GM21529 (cell line): Measurements from ENCODE around the gene ZBTB20.

Experiments
- ATAC-seq: cut with Tn5 transposase; IDR thresholded peaks from one replicate; pipeline ENCODE4 v1.9.1; 2021; ENCODE audit not compliant: unreplicated experiment

Gene ZBTB20

DNA sequence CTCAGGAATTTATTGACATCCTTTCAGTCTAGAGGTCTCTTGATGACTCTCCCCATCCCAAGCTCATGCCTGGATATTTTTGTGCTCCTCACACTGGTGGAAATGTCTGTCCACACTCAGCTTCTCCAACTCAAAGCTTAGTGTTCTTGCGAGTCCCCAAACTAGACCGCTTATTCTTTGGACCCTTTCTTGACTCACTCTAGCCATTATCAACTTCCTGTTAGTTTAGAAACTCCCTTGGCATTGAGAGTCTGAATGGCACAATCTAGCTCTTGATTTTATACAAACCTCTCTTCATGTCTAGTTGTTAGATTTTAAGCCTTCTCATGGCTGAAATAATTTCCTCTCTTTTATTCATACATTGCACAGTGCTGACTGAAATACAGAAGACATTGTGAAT is 833.7 kb downstream of the ZBTB20 start:
- ATAC-seq: no peak

DNA sequence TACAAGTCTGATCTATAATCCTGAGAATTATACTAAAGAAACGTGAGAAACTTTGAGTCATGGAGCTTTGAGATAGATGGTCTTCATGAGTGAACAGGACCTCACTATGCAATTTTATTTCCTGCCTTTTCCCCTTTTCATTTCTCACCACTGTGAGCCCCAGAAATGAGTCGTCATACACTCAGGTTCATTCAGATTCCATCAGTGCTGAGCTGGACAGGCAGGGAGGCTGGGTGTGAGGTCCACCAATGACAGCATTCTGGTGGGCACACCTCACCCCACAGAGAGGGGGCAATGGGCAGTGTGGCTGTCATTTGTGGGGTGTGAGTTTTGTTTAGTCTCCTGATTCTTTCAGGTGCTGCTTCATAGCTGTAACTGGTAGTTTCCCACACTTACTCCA is 836.4 kb downstream of the ZBTB20 start:
- ATAC-seq: no peak

DNA sequence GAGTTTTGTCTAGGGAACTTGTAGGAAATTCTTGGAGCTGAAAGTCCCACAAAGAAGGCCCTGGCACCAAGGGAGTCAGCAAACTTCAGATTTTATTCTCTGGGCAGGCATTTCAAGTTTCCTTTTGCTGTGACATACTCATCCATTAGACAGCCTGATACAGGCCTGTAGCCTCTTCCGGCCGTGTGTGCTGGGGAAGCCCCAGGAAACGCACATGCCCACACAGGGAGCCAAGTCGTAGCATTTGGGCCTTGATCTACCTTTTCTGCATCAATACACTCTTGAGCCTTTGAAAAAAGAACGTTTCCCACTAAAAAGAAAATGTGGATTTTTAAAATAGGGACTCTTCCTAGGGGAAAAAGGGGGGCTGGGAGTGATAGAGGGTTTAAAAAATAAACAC is 838.3 kb downstream of the ZBTB20 start:
- peak; percentile 90 for ATAC-seq

DNA sequence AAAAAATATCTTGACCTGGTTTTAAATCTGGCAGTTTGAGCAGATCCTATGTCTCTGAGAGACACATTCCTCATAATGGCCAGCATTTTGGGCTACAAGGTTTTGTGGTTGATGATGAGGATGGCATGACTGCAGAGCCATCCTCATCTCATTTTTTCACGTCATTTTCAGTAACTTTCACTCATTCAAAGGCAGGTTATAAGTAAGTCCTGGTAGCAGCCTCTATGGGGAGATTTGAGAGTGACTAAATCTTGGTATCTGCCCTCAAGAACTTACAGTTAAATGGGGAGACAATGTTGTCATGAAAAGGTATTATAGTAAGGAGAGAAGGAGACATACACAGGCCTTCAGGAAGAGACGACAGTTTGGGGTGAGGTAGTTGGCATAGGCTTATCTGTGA is 838.7 kb downstream of the ZBTB20 start:
- peak; percentile 29 for ATAC-seq

DNA sequence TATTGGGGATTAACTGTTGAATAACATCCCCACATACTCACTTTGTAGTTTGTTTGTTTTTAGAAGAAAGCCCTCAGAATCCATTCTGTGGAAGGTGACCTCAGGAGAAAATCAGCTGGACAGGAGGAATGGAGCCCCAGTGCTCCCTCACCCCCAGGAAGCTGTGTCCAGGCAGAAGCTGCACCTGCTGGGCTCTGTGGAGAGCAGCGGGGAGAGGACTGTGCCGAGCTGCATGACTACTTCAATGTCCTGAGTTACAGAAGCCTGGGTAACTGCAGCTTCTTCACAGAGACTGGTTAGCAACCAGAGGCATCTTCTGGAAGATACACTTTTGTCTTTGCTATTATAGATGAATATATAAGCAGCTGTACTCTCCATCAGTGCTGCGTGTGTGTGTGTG is 839.3 kb downstream of the ZBTB20 start:
- ATAC-seq: no peak

DNA sequence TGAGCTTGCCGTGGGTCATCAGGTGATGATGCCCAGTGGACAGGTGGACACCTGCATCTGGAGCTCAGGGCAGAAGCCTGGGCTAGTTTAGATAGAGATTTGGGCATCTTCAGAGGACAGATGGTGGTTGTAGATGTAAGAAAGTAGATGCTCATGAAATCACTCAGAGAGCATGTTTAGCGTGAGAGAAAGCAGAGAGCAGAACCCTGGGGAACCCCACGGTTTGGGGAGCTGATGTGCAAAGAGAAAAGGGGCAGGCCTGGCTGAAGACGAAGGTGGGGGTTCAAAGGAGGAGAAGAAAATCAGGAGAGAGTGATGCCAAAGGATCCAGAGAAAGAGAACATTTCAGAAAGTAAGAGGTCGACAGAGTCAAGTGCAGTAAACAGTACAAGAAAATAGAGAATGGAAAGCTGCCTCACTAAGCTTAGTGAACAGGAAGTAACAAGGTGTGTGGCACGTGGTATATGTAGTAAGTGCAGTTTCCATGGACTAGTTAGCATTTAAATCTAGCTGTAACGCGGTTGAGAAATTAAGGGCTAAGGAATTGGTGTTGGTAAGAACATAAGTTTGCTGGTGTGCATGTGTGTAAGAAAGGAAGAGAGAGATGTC is 839.8 kb downstream of the ZBTB20 start:
- peak; percentile 42 for ATAC-seq

DNA sequence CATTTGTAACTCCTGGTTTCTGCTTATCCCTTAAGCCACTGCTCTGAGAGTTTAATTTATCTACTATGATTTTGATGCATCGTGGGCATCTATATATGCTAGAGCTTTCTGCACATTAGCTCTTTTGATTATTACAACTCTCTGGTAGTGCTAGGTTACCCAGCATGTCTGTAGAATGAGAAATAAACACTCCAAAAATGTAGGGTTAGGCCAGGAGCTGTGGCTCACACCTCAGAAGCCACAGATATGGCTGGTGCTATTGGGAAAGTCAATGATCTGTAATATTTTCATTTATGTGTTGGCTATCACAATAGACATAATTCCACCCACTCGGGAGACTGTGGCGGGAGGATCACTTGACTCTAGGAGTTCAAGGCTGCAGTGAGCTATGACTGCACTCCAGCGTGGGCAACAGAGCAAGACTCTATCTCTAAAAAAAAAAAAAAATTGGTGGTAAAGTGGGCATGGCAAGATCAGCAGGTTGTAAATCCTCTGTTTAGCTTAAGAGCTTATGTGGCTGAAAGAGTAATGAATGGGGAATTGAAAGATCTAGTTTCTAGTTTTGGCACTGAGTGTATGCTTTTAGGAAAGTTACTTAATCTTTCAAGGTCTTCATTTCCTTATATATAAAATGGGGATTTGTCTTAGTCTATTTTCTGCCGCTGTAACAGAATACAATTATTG is 847.0 kb downstream of the ZBTB20 start:
- ATAC-seq: peak; percentile 52

DNA sequence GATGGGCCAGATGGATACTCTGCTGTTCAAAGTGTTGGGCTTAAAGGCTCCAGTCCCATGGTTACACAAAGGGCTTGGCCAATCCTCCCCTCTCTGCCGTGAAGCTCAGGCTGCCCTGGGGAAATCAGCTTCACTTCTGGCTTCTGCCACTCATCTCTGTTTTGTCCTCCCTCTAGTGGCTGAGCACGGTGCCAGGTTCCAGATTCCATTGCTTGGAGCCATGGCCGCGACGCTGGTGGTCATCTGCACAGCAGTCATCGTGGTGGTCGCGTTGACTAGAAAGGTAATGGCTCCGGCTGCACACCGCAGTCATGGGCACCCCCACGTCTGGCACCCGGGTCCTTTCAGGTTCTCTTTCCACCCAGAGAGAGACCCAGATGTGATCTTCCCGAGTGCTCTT is 847.7 kb downstream of the ZBTB20 start:
- no peak for ATAC-seq

DNA sequence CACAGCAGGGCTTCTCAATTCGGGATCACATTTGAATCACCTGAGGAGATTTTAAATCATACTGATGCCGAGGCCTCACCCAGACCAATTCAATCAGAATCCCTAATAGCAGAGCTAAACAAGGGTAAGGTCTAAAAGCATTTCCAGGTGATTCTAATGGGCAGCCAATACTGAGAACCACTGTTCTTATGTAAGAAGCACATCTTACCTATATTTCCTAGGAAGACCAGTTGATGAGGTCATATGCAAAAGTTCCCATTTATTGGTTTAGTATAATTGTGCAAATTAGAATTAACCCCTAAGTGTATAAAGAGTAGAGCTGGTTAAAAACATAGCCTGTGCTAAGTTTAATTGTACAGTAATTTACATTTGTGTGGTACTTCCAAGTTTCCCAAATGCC is 851.1 kb downstream of the ZBTB20 start:
- no peak for ATAC-seq

DNA sequence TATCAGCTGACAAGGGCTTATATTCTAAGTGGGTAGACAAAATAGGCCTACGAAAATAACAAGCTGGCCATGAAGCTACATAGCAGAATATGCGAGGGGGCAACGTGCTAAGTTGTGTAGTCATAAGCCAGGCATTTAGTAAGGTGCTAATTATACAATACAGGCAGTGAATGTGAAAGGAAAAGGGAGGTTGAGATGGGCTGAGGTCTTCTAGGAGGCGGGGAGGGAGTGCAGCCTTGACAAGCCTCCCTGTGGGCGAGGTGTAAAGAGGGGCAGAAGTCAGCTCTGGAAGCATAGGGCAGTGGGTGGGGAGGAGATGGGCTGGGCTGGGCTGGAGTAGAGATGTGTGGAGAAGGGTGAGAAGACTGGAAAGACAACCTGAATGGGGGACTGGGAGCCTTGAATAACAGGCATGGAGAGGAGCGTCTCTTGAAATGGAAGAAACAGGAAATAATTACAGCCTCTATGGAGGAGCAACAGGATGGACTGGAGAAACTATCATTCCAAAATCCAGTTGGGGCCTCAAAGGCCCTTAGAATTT is 852.1 kb downstream of the ZBTB20 start:
- ATAC-seq: no peak

DNA sequence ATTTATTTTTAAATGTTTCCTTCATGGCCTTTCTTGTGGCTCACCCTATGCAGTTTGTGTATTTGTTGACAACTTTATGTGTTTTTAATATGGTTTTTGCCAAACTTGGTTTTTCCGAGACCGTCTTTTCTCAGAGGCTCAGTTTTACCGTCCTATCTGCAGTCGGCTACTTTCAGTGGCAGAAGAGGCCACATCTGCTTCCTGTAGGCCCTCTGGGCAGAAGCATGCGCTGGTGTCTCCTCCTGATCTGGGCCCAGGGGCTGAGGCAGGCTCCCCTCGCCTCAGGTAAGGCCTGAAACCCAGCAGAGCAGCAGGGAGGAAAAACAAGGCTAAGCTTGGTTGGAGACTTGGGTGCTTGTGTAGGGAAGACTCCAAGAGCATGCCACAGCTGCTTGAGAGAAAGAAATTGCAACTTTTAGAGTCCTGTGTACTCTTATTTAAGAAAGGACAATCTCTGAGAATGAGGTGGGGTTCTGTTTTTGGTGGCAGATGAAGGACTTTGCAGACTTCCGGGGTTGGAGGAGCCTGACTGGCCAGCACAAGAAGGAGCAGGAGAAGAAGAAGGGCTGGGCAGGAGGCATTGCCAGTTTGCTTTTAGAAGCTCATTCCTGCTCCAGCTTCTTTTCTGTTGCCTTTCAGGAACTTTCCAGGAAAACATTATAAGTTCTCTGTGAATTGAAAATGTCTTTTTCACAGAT is 853.1 kb downstream of the ZBTB20 start, which contains the start of gene TIGIT:
TSS of gene TIGIT (plus strand) at position 191 of the 698 bp plus-strand sequence. CDS start at position 225, 34 bp downstream.
- ATAC-seq: no peak

DNA sequence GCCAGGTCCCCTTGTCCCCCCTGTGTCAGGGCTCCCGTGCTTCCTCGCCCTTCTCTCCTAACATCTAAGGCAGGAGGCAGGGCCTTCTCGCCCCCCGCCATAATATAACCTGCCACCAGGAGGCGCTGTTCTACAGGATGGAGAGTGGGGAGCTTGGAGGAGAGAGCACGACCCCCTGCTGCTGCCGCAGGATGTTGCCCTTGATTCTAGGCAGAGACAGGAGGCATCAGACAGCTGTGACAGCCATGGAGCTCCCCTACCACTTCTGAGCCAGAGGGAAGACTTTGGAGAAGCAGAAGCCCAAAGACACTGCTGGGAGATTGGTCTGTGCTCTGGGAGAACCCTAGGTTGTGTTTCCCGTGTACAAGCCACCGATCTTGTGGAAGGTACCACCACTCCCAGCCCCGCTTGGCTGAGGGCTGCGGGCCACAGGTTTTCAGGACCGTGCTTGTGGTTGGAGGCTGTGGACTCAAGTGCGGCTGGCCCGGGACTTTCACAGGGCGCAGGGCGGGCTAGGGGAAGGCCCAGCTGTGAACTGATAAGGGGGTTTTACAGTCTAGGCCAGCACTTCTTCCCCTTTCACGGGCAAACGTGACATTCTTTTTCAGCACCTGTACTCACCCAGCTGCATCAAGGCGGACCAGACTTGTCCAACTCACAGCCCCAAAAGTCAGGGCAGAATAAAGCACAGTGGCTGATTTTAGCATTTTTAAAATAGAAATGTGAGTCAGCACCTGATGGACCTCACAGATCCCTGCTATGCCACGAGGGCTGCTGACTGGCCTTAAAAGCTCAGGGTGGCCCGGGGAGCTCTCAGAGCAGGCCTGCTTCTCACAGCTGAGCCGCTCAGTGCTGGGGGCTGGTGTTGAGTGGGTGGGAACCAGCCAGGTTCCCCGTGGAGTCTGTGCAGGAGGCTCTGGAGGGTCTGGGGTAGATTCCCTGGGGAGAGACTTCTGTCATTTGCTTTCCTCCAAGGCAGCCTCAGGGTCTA is 855.9 kb downstream of the ZBTB20 start:
- ATAC-seq: peak; percentile 90

DNA sequence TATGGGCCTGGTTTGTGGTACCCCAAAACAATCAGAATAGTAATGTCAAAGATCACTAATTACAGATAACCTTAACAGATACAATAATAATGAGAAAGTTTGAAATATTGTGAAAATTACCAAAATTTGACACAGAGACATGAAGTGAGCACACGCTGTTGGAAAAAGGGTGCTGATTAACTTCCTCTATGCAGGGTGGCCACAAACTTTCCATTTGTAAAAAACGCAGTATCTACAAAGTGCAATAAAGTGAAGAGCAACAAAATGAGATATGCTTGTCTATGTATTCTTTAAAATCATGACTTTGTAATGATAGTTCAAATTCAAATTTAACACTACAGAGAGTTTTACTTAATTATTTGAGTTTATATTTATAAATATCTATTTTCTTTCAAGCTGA is 860.8 kb downstream of the ZBTB20 start:
- ATAC-seq: no peak

DNA sequence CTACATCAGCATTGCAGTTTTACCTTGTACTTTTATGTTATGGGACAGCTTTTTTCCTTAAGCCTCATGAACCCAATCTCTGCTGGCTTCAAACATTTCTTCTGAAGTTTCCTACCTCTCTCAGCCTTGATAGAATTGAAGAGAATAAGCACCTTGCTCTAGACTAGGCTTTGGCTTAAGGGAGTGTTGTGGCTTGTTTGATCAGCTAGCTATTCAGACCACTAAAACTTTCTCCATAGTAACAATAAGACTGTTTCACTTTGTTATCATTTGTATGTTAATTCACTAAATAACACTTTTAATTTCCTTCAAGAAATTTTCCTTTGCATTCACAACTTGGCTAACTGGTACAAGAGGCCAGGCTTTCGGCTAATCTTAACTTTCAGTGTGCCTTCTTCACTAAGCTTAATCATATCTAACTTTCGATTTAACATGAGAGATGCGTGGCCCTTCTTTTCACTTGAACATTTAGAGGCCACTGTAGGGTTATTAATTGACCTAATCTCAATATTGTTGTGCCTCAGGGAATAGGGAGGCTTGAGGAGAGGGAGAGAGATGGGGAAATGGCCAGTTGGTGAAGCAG is 861.3 kb downstream of the ZBTB20 start:
- ATAC-seq: no peak

DNA sequence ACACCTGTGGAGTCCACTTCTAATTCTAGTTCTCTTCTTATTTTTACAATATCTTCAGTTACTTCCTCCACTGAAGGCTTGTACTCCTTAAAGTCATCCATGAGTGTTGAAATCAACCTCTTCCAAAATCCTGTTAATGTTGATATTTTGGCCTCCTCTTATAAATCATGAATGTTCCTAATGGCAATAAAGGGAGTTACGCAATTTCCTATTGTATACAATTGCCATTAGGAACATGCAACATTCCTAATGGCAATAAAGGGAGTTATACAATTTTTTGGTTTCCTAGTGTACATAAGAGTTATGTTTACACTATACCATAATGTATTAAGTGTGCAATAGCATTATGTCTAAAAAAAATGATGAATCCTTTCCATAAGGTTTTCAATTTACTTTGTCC is 862.4 kb downstream of the ZBTB20 start:
- no peak for ATAC-seq
